DMS153 treated with DMSO at 0.1 percent for 48 hours (cell line): ENCODE results near the gene SAP130.
"Not testable (repeated sequence)": the region's sequence is repeated elsewhere in the genome, so short reads cannot be mapped to it uniquely, and the experiment has no call there.

Experiments
- DNase-seq: peaks from one replicate; lab custom pipeline; 2025; ENCODE audit not compliant: unreplicated experiment; lab: John Stamatoyannopoulos, UW

SAP130 gene

GRCh38 chr2:127953849-127954248 lies 74.0 kb downstream of the SAP130 start:
- no peak for DNase-seq

GRCh38 chr2:127953128-127953718 lies 74.6 kb downstream of the SAP130 start:
- DNase-seq, result no peak

GRCh38 chr2:127951026-127951425 lies 76.8 kb downstream of the SAP130 start:
- no peak for DNase-seq

- no peak for DNase-seq
These were observed 77.6 kb downstream of the SAP130 start for GRCh38 chr2:127950264-127950663.

GRCh38 chr2:127945281-127945680 lies 82.6 kb downstream of the SAP130 start:
- DNase-seq, result no peak

GRCh38 chr2:127943186-127943585 lies 84.7 kb downstream of the SAP130 start:
- no peak for DNase-seq

GRCh38 chr2:127942002-127942401 lies 85.9 kb downstream of the SAP130 start:
- no peak for DNase-seq

GRCh38 chr2:127941461-127941860 lies 86.4 kb downstream of the SAP130 start:
- DNase-seq, result no peak

GRCh38 chr2:127940641-127941040 lies 87.2 kb downstream of the SAP130 start:
- no peak for DNase-seq

GRCh38 chr2:127935337-127935736 lies 92.5 kb downstream of the SAP130 start:
- DNase-seq, result no peak

GRCh38 chr2:127932199-127932876 lies 95.5 kb downstream of the SAP130 start:
- DNase-seq, result no peak

GRCh38 chr2:127929449-127929848 lies 98.4 kb downstream of the SAP130 start:
- DNase-seq, result no peak

- no peak for DNase-seq
These were observed 100.5 kb downstream of the SAP130 start for GRCh38 chr2:127927384-127927783.

- no peak for DNase-seq
These were observed 109.9 kb downstream of the SAP130 start for GRCh38 chr2:127917916-127918315.

- DNase-seq, result no peak
These were observed 113.9 kb downstream of the SAP130 start for GRCh38 chr2:127913808-127914457.

GRCh38 chr2:127911737-127912136 lies 116.1 kb downstream of the SAP130 start:
- DNase-seq, result no peak

GRCh38 chr2:127910415-127910814 lies 117.4 kb downstream of the SAP130 start:
- no peak for DNase-seq

- no peak for DNase-seq
These were observed 118.8 kb downstream of the SAP130 start for GRCh38 chr2:127909019-127909418.

GRCh38 chr2:127907733-127908400 lies 120.0 kb downstream of the SAP130 start:
- not testable (repeated sequence) for DNase-seq

GRCh38 chr2:127906206-127906926 lies 121.5 kb downstream of the SAP130 start:
- peak; percentile 3 for DNase-seq
